GM19025 (cell line): ENCODE data around the gene SEMG2.

ENCODE experiments used
- ATAC-seq: cut with Tn5 transposase; IDR thresholded peaks from one replicate; pipeline ENCODE4 v1.9.1; 2021; ENCODE audit warnings: mild to moderate bottlenecking, low read depth, moderate library complexity; ENCODE audit not compliant: unreplicated experiment

The SEMG2 gene

DNA sequence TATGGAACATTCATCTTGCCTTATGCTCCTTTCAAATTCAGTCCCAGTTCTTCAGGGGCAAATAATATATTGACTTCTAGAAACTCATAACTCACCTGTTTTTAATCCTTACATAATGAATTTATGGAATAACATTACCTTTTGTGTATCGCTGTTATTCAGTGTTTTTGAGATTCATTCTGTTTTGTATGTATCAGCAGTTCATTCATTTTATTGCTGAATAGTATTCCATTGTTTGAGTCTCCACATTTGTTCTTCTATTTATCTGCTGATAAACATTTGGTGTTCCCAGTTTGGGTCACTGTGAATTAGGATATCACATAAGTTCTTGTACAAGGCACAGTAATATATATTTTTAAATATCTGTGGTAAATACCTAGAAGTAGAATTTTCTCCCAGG is 5.1 kb downstream of the SEMG2 start:
- no peak for ATAC-seq

DNA sequence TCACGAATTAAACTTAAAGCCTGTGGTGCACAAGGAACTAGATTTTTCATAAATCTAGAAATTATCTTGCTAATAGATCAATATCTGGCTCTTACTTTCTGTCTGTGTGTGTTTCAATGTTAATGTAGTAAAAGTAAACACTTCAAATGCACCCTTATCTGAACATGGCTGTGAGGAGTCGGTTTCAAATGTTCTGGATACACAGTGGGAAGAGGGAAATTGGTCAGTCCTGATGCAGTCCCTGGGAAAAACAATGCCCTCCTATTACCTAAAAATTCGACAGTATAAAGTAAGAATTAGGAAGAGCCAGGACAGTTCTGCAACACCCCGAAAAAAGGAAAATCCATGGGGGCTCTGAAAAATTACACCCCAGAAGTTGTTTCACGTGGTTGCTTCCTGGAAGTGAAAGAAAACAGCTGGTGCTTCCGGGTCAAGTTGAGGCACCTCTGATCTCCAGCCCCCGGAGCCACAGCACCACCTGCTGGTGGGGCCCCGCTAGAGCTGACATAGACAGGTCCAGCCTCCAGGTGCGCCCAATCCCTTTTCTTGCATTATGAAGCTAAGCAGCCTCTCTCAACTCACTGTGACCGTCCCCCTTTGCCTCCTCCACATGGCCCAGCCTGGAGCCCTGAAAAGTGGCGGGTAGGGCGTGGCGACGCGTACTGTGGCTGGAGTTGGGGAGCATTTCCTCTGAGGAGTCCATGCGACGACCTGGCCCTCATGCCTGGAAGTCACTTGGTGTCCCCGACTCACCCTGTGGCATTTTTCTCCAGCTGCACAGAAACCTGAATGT is 8.3 kb downstream of the SEMG2 start:
- ATAC-seq = no peak

DNA sequence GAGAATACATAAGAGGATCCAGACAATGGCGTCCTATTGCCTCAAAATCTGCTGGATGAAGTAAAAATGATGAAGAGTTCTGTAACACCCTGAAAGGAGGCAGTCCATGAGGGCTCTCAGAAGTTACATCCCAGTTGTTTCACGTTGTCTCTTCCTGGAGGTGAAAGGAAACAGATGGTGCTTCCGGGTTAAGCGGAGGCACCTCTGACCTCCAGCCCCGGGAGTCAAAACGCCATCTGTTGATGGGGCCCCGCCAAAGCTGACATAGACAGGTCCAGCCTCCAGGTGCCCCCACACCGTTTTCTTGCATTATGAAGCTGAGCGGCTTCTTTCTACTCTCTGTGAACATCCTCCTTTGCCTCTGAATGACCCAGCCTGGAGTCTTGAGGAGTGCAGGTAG is 9.5 kb downstream of the SEMG2 start:
- no peak for ATAC-seq

DNA sequence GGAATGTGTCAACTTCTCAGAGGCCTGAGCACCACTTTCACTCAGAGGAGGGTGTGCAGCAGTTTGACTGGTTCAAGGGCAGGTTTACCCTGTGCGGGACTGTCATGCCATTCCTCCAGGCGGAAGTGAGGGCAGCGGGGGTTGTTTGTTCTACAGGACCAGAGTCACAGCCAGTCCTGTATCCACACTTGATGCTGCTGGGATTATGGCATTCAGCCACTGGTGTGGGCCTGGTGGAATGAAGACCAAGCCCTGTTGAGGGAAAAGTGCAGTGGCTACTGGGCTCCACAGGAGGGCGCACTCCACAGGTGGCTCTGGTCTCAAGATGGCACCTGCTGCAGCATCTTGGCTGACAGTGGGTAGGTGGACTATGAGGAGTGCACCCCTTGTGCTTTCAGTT is 14.8 kb downstream of the SEMG2 start:
- ATAC-seq = no peak

DNA sequence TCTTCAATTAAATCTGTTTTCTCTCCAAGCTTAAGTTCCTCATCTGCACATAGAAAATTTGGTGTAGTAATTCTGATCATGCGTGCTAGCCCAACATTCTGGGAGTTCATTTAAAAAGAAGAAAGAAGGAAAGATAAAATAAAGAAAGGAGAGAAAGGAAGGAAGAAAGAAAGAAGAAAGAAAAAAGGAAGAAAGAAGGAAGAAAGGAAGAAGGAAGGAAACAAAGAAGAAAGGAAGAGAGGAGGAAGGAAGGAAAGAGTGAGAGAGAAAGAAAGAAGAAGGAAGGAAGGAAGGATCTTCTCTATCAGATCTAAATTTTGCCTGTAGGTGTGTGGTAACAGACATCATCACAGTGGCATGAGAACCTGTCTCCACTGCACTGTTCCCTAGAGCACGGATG is 17.0 kb downstream of the SEMG2 start:
- ATAC-seq = no peak

DNA sequence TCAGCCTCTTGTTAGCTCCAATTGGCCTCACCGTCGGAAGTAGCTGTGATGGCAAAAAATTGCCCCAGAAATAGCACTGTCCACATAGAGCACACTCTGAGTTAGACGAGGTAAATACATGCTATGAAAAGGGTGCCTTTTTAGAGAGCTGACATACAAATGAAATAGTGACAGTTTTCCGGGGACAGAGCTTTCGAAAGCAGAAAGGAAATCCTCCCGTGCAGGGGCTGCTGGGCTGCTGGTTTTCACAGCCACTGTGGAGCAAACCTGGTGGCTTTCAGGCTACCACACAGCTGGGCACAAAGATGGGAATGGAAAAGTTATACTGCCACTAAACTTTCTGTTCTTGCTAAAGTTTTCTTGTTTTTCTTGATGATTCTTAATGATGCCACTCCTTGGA is 24.9 kb downstream of the SEMG2 start:
- ATAC-seq = no peak

DNA sequence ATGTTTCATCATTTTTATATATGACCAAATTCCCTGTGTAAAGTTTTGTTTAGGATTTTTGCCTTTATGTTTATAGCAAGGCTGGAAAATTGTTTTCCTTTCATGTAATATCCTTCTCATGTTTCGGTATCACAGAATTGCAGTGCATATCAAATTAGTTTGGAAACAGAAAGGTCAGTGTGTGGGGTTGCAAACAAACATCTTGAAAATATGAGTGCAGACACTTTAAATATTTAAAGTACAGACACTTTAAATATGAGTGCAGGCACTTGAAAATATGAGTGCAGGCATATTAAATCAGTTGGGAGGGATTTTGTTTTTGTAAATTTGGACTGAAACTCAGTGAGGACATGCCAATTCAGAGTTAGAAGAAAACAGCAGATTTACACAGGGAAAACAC is 26.7 kb downstream of the SEMG2 start:
- ATAC-seq = no peak

DNA sequence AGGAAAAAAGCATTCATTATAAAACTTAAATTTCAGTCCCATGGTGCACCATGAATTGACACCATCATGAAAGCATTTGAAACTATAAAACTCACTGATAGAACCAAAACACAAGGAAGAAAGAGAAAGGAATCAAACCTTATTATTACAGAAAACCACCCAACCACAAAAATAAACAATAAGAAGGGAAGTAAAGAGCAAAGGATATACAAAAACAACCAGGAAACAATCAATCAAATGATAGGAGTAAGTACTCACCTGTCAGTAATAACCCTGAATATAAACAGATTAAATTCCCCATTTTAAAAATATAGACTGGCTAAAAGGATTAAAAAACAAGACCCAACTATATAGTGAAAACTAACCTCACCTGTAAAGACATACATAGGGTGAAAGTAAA is 27.4 kb downstream of the SEMG2 start:
- no peak for ATAC-seq

DNA sequence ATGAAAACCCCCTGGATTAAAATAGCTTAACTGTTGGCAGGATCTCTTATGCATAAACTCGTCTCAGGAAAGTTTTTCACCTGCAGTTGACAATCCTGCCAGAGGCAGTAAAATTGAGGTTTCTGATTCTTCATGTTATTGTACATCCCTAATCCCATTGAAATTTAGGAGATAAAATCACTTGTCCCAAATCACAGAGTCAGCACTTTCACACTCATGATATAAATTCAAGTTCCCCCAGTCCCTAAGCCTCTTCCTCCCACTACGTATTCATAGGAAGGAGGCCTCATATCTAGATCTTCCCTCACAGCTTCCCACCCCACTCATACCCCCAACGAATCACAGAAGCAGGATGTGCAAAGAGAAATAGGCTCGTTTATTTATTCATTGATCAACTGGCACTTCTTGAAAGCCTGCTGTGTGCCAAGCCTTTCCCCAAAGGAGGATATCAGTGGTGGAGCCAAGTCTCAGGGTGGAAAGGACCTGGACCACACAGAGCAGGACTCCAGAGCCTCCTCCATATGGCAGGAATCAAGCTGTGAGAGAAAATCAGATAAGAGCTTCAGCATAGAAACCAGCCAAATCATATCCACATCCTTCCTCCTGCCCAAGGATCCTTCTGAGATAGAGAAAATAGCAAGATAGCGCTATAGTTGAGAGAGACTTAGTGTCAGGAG is 30.8 kb downstream of the SEMG2 start:
- ATAC-seq = no peak

DNA sequence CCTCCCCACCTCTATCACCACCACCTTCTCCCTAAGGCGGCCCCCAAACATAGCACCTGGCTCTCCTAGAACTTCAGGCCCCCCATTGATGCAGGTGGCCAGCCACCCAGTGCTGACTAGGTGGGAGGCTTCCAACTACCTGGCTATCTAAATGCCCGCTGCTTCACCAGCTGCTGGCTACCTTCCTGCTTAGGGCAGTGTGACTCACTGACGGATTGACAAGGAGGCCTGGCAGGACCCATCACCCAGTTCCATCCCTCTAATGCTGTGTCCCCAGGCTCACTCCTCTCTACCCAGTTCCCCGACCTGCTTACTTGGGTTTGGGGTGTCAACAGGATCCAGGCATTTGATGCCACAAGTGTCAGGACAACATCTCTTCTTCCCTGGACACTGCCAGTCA is 32.1 kb downstream of the SEMG2 start:
- no peak for ATAC-seq

DNA sequence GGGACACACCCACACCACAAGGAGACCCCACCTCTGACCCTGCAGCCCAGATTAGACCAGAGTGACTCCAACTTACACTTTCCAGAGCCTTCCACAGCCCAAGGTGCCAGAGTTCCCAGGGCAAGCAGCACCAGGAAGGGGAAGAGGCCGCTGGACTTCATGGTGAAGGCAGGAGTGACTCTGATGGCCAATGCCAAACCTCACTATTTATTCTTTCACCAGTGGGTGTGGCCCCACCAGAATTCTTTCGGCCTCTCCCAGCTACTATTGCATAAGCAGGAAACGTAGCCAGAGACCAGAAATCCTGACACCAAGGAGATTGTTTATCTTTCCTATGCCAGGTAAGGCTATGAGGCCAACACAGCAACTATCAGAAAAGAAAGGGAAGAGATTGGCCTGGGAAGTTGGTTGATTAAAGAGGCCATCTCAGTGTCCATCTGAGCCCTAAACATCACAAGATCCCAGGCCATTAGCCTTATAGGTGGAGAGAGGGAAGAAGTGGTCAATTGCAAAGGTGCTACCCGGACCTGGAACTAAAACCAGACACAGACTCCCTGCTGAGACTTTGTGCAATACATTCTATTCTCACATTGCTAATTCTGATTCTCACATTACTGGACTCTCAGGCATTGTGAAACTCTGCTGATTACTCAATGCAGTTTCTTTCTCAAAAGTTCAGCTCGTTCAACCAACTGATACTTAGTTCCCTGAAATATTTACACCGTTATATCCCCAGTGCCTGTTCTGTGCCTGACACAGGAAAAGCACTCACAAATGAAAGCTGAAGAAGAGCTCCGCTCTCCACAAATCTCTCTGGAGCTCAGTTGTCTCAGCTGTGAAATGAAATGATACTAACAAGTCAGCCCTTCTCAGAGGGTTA is 33.5 kb downstream of the SEMG2 start, which contains the start of gene SLPI:
Gene SLPI, minus strand, starts transcription at position 182 of the 880 bp plus-strand sequence. Its CDS starts 21 bp downstream, at position 161.
- no peak for ATAC-seq

DNA sequence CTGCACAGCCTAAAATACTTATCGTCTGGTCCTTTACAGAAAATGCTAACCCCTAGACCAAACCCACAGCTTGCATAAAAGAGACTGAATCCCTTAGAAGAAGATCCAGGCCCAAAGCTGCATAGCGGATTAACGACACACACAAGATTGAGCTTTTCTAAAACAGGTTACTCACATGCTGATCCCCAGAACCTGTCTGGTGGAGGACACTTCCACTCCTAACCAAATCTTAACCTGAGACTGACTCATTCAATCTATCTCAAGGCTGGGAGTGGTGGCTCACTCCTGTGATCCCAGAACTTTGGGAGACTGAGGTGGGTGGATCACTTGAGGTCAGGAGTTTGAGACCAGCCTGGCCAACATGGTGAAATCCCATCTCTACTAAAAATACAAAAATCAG is 36.0 kb downstream of the SEMG2 start:
- ATAC-seq = no peak

DNA sequence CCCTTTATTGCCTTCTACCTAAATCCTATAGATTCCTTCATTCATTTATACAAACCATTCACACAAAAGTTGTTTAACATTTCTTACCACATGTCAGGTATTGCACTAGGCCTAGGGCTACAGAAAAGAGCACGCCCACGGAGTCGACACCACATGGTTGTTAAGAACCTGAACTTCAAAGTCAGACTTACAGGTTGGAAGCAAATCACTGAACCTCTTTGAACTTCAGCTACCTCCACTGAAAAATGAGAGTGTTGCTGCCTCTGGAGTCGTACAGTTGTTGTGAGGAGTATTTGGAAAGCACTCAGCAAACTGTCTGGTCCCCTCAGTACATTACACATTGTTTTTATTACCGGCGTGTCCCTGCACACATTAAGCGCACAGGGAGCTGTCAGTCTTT is 36.5 kb downstream of the SEMG2 start:
- no peak for ATAC-seq

DNA sequence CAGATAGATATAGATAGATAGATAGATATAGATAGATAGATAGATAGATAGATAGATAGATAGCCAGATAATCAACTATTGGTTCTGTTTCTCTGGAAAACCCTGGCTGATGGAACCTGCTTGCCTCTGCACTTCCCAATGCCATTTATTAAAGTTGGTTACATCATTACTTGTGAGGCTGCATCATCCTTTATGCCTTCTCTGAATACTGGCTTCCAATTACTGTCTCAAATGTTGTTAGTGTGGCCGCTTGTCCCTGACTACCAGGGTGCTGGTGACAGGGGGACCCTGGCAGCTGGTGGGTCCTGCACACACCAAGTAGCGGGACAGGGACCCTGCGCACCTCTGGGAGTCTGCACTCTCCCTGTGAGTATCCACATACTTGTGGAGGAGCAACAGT is 37.1 kb downstream of the SEMG2 start:
- ATAC-seq = no peak

DNA sequence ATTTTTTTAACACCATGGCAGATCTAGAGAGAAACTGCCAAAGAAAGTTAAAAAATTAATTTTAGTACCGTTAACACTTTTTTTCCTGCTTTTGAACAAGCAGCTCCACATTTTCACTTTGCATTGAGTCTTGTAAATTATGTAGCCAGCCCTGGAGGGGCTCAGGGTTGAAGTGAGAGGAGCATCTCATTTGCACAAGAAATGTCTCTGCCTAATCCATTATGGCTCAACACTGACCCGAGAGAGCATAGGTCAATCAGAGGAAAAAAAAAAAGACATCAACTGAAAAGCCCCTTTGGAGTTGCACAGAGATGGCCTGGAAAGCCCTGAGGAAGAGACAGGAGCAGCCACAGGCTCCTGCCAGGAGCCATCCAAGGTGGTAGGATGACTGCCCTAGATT is 37.5 kb downstream of the SEMG2 start:
- no peak for ATAC-seq

DNA sequence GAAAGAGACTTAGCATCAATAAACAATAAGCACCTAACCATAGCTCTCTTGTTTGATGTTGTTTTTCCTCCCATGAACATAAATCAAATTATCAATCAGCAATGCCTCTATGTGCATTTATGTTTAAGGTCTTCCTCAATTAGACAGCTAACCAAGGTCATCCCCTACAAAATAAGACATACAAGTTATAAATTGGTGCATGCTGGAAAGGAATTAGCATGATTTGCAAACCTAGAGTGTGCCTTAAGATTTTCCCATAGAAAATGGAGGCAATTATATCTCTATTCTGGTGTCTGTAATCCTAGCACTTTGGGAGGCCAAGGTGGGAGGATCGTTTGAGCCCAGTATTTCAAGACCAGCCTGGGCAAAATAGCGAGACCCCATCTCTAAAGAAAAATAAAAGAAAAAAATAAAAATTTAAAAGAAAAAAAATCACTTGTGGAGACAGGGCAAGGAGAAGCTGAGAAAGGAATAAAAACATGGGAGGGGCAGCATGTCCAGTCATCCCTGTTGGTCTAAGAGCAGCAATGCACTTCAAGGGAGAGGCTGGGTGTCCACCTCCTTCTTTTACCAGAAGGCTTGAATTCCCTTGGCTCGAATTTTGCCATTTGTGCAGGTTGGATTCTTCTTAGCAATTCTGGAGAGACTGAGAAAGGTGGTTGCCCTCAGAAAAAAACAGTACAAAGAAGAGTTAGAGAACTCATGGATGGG is 42.5 kb downstream of the SEMG2 start:
- no peak for ATAC-seq

DNA sequence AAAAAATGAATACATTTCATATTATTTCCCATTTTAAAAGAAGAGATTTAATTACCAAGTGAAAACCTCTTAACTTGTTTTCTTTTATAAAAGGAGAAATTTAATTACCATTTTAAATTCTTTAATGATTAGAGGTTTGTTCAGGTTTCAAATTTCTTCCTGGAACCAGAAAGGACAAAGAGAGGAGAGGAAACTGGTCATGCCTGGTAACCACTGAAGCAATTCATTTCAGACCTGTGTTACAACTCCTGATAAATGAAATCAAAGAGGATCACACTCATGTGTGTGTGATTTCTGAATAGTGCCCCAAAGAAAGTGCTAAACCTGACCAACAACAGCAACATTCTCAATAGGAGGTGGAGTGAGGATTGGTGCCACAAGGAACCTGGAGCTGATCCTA is 45.8 kb downstream of the SEMG2 start:
- ATAC-seq = no peak

DNA sequence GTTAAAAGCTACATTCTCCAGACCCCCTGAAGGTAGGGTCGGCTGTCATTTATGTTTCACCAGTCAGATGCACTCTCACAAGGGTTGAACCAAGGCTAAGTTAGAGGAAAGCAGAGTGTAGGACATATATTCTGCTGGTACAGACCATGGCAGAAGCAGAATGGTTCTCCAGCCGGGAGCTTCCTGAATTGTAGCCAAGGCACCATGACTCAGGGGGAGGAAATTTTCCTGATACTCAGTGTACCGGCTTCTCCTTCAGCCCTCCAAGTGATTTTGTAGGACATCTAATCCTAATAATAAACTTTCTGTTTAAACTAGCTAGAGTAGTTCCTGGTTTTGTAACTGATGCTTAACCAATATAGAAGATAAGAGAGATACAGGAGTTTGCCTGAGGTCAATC is 47.4 kb downstream of the SEMG2 start:
- ATAC-seq = no peak

DNA sequence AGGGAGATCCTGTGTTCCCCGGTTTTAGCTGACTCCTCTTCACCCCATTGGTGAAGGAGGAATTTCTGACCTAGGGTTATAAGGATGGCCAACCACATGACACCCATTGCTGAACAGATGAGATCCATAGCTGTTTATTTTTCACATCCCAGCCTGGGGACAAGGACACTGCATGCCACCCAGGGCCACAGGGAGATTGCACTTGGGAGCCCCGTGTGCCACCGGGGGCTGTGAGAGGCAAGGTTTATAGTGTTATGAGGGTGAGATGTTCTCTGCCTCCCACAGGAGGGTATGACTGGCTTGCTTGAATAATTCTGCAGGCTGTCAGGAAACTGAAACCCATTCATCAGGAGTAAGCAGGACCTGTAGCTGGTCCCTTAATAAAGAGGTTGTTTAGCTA is 47.9 kb downstream of the SEMG2 start:
- ATAC-seq = no peak

DNA sequence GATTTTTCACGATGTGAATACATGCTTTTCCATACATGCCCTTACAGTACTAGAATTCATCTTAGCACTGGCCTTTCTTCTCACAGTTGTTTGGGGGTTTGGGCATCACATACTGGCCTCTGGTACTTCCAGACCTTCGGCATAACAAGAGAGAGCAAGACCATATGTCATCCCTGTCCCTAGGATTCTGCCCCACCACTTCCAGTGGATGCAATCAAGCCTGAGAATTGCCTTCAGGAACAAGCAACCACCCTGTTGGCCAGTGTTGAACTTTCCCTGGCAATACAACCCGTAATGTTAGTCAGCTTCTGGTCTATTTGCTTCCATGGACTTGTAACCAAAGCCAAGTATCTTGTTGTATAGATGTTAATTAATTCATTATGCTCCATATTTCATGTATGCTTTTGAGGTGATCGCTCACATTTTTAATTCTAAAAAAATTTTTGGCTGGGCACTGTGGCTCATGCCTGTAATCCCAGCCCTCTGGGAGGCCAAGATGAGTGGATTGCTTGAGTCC is 48.6 kb downstream of the SEMG2 start:
- no peak for ATAC-seq
